HepG2 (cell line): ENCODE data around the gene TMOD2. TPM values are rescaled to one million over a fixed set of nuclear protein-coding genes. Genes with fewer than 3 reads are reported as not detected.

Source experiments
- ATAC-seq: fragments of 200-7000 bp; cut with Tn5 transposase; 3 replicates; pipeline ENCODE4 v1.9.1; 2020; ENCODE audit warnings: mild to moderate bottlenecking, moderate library complexity
- BruUV-seq: library from RNA; stranded (reverse); fragments of 400-500 nt; replicated peaks from 2 replicates; lab custom pipeline; 2021; lab: Mats Ljungman, UMichigan
- CTCF ChIA-PET: fragments of 300-600 bp; formaldehyde crosslinking; extraction: SDS; loops from one replicate; lab custom pipeline; 2021; ENCODE audit warnings: low total read pairs, inconsistent platforms, low intra/inter-chr PET ratio; lab: Yijun Ruan, JAX
- POLR2A ChIA-PET: fragments of 350-600 bp; sonication (Branson Sonifier 250); formaldehyde crosslinking; loops from one replicate; lab custom pipeline; 2020; ENCODE audit warnings: antibody characterized with exemption, inconsistent platforms; lab: Yijun Ruan, JAX
- DNase-seq: peaks from one replicate; pipeline ENCODE4 v3.0.0-alpha.2; 2015; ENCODE audit warnings: low spot score
- FAIRE-seq: peaks from 3 replicates; lab custom pipeline; 2011; peaks lifted over from hg19 to GRCh38; lab: Jason Lieb, UNC
- H2AFZ ChIP-seq: one replicate; pipeline ENCODE4 v1.6.1; 2011; ENCODE audit warnings: low read length, inconsistent platforms
- H3K27ac ChIP-seq: fragments of 300-600 bp; 3 replicates; pipeline ENCODE4 v1.8.0; 2011; ENCODE audit warnings: mixed run types, mild to moderate bottlenecking, mixed read lengths, low read length, inconsistent platforms; ENCODE audit not compliant: insufficient read depth; ENCODE audit errors: extremely low read length
- H3K27me3 ChIP-seq, 2 experiments: fragments of 200-600 bp in 1 of 2; 2 replicates in 1 of 2; 3 replicates in 1 of 2; pipeline versions ENCODE4 v1.6.0 to v1.8.0; 2011; ENCODE audit warnings: low read length in 2 of 2, mild to moderate bottlenecking in 2 of 2, moderate library complexity in 2 of 2, inconsistent platforms in 1 of 2; ENCODE audit not compliant: insufficient read depth in 2 of 2, control insufficient read depth in 1 of 2
- H3K36me3 ChIP-seq, 2 experiments: fragments of 200-600 bp in 1 of 2; replicated peaks in 1 of 2; 2 replicates in 1 of 2; 3 replicates in 1 of 2; pipeline versions ENCODE4 v1.5.1 to v1.8.0; 2011; ENCODE audit warnings: low read length in 2 of 2, inconsistent platforms in 1 of 2; ENCODE audit not compliant: insufficient read depth in 2 of 2, control insufficient read depth in 1 of 2
- H3K4me1 ChIP-seq: 2 replicates; pipeline ENCODE4 v1.5.1; 2012; ENCODE audit warnings: low read length, inconsistent platforms; ENCODE audit not compliant: insufficient read depth
- H3K4me2 ChIP-seq: 2 replicates; pipeline ENCODE4 v1.6.0; 2011; ENCODE audit warnings: low read depth, low read length, inconsistent platforms
- H3K4me3 ChIP-seq, 3 experiments: fragments of 200-600 bp in 1 of 3; sonication (generic), shearing (Covaris generic) in 1 of 3; replicated peaks in 1 of 3; 2 replicates each; pipeline ENCODE4 v1.5.1; 2011 to 2016; ENCODE audit warnings: low read length in 3 of 3, inconsistent platforms in 2 of 3, low read depth in 2 of 3, mild to moderate bottlenecking in 2 of 3, control low read depth in 1 of 3, mixed read lengths in 1 of 3; ENCODE audit not compliant: insufficient read depth in 1 of 3
- H3K79me2 ChIP-seq: one replicate; pipeline ENCODE4 v1.6.1; 2011; ENCODE audit warnings: low read length, inconsistent platforms; ENCODE audit not compliant: insufficient read depth
- H3K9ac ChIP-seq: 2 replicates; pipeline ENCODE4 v1.6.0; 2011; ENCODE audit warnings: mild to moderate bottlenecking, low read depth, low read length, inconsistent platforms; ENCODE audit not compliant: insufficient read depth
- H3K9me3 ChIP-seq: 2 replicates; pipeline ENCODE4 v1.5.1; 2012; ENCODE audit warnings: mild to moderate bottlenecking, low read length
- H4K20me1 ChIP-seq: 2 replicates; pipeline ENCODE4 v1.6.0; 2011; ENCODE audit warnings: inconsistent platforms, mild to moderate bottlenecking, low read length, moderate library complexity; ENCODE audit not compliant: insufficient read depth
- CBFB ChIP-seq: sonication (generic); formaldehyde crosslinking; IDR thresholded peaks from 2 replicates; pipeline ENCODE4 v1.4.0; 2020; ENCODE audit warnings: missing genetic modification reagents
- DNMT1 ChIP-seq: sonication (generic); formaldehyde crosslinking; IDR thresholded peaks from 2 replicates; pipeline ENCODE4 v1.5.1; 2020; ENCODE audit warnings: mild to moderate bottlenecking, missing genetic modification reagents
- HDAC6 ChIP-seq: fragments of 200-600 bp; sonication (generic); IDR thresholded peaks from 2 replicates; pipeline ENCODE4 v1.7.0; 2017; ENCODE audit warnings: mild to moderate bottlenecking, antibody characterized with exemption, low read length, low read depth
- HNRNPK ChIP-seq: fragments of 200-400 bp; formaldehyde crosslinking; IDR thresholded peaks from 2 replicates; pipeline ENCODE4 v1.6.1; 2018; ENCODE audit warnings: low read length, low read depth, moderate library complexity, mild to moderate bottlenecking; ENCODE audit not compliant: poor library complexity, severe bottlenecking
- MBD4 ChIP-seq: IDR thresholded peaks from 2 replicates; pipeline ENCODE4 v1.6.1; 2012; ENCODE audit warnings: low read length, inconsistent platforms, borderline replicate concordance
- NFE2L2 ChIP-seq: fragments of 150-350 bp; IDR thresholded peaks from 2 replicates; pipeline ENCODE4 v1.6.1; 2014; ENCODE audit warnings: low read length
- TMF1 ChIP-seq: sonication (generic); formaldehyde crosslinking; IDR thresholded peaks from 2 replicates; pipeline ENCODE4 v1.8.1; 2022; ENCODE audit warnings: low read depth, missing genetic modification reagents
- ZBTB3 ChIP-seq: sonication (generic); formaldehyde crosslinking; IDR thresholded peaks from 2 replicates; pipeline ENCODE4 v1.4.0; 2020; ENCODE audit warnings: low read depth, mild to moderate bottlenecking, moderate library complexity, missing genetic modification reagents, borderline replicate concordance
- ZC3H4 ChIP-seq: sonication (generic); formaldehyde crosslinking; IDR thresholded peaks from 2 replicates; pipeline ENCODE4 v1.4.0; 2020; ENCODE audit warnings: missing genetic modification reagents, borderline replicate concordance
- ZNF207 ChIP-seq: fragments of 450-650 bp; IDR thresholded peaks from 2 replicates; pipeline ENCODE4 v1.6.1; 2016; ENCODE audit warnings: antibody characterized with exemption, borderline replicate concordance
- ZNF672 ChIP-seq: sonication (generic); formaldehyde crosslinking; IDR thresholded peaks from 2 replicates; pipeline ENCODE4 v1.8.1; 2022; ENCODE audit warnings: missing genetic modification reagents
- WGBS: methylation state at CpG from one replicate; pipeline ENCODE4 v1.1.6; 2017; ENCODE audit warnings: low lambda C conversion rate; 5-methylcytosine and 5-hydroxymethylcytosine counted together
- in situ Hi-C: cut with HindIII; loops from 2 replicates; pipeline ENCODE4 v1.10.0; 2017; ENCODE audit warnings: low pct_unique_long_range_greater_than_20kb; ENCODE audit not compliant: extremely low pct_ligation_motif_present
- intact Hi-C: fragments of 100-400 bp; cut with micrococcal nuclease; formaldehyde crosslinking; loops from one replicate; pipeline ENCODE4 v1.10.0; 2022; ENCODE audit not compliant: unreplicated experiment
- polyA plus RNA-seq, 8 experiments: library from polyadenylated mRNA; depleted of rRNA in 3 of 8; stranded (reverse) in 7 of 8; unstranded in 1 of 8; fragments of >200 nt; fragmentation: Illumina TruSeq in 4 of 8; extraction: Trizol in 4 of 8; gene quantifications; 2 replicates each; pipeline versions ENCODE4 v1.2.1 to v1.2.3, GENCODE V29; 2011 to 2016; ENCODE audit warnings: low read depth in 4 of 8, missing spikeins in 1 of 8, mixed read lengths in 1 of 8; ENCODE audit not compliant: insufficient read depth in 1 of 8
- total RNA-seq, 5 experiments: library from RNA; depleted of rRNA; stranded (reverse); fragments of >200 nt; fragmentation: Illumina TruSeq; extraction: Trizol; gene quantifications; 2 replicates each; pipeline ENCODE4 v1.2.3, GENCODE V29; 2016; ENCODE audit warnings: low read depth in 1 of 5

Gene TMOD2
- total and polyA plus RNA-seq, 2 of the 13 experiments (the other 11 are each of a cell fraction or from before 2014, with no cell fraction given): 0.01 to 0.02 TPM

DNA sequence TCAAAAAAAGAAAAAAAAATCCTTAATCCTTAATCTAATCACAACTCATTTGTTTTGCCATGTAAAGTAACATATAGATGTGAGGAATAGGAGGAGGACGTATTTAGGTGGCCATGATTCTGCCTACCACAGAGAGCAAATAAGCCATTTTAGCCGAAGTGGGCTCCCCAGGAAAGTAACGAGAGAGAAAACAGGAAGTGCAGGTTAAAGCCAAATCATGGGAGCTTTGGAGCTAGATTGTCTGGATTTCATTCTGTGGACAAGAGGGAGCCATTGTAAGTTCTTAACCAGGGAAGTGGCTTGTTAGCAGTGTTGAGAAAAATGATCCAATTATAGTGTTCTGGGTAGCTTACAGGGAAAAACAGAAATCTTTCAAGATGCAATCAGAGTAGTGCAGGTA lies 9.4 kb downstream of the TMOD2 start:
- TF ChIP-seq TMF1 (no peak), ZBTB3 (CRISPR knock-in tag) (no peak), HNRNPK (no peak), ZNF672 (CRISPR knock-in tag) (no peak)
- Histone ChIP-seq H2AFZ (no peak overlapping the region), H4K20me1 (no peaks in the 10 kb centered on the region), H3K4me3 (no peak overlapping the region), H3K9me3 (no peaks in the 10 kb centered on the region), H3K27ac (no peak overlapping the region), H3K4me1 (no peaks in the 10 kb centered on the region), H3K4me2 (no peak overlapping the region), H3K9ac (no peak overlapping the region), H3K79me2 (no peaks in the 10 kb centered on the region), H3K36me3 (no peaks in the 10 kb centered on the region), H3K27me3 (peaks cover 0 to 12% of the 10 kb centered on the region in 2 experiments; a peak in 1 of 5 replicates)
- 37% methylated on average over 3 of the region's 3 CpGs for WGBS
- ATAC-seq (no peak), FAIRE-seq (no peak), DNase-seq (no peak)
- BruUV-seq: no TSS peak
- intact Hi-C loops (no loop called here), in situ Hi-C loops (no loop called here)
- CTCF ChIA-PET: no interaction called here
- POLR2A ChIA-PET: no interaction called here

DNA sequence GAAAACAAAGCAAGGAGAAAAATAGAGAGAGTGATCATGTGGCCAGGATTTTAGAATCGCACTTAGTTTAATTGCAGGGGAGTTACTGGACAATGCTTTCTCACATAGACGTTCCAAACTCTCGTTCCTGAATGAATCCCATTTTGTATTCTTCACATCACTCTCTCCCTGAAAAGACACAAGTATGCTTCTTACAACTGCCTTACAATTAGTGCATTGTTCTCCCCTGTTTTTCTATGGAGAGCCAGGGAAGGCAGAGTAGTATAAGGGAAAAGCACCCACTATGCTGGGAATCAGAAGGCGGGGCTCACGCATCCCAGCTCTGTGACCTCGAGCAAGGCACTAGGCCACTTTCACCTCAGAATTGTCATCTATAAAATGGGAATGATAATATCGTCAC lies 14.4 kb downstream of the TMOD2 start:
- Histone ChIP-seq H3K9me3 (no peaks in the 10 kb centered on the region), H4K20me1 (no peaks in the 10 kb centered on the region), H3K4me1 (no peaks in the 10 kb centered on the region), H3K27ac (no peak overlapping the region), H3K9ac (no peak overlapping the region), H2AFZ (no peak overlapping the region), H3K27me3 (peaks cover 0 to 16% of the 10 kb centered on the region in 2 experiments; a peak in 3 of 5 replicates), H3K4me3 (no peak overlapping the region), H3K36me3 (no peaks in the 10 kb centered on the region), H3K79me2 (no peaks in the 10 kb centered on the region), H3K4me2 (no peak overlapping the region)
- POLR2A ChIA-PET: no interaction called here
- CTCF ChIA-PET: no interaction called here
- 27% methylated on average over 7 of the region's 7 CpGs for WGBS
- ATAC-seq (no peak), FAIRE-seq (no peak), DNase-seq (no peak)
- in situ Hi-C loops: no loop called here
- intact Hi-C loops: no loop called here
- TF ChIP-seq CBFB (CRISPR knock-in tag): no peak
- TF ChIP-seq MBD4: no peak
- no peak for TF ChIP-seq NFE2L2
- no peak for TF ChIP-seq HDAC6
- TF ChIP-seq DNMT1 (CRISPR knock-in tag): no peak
- TF ChIP-seq ZC3H4 (CRISPR knock-in tag): no peak
- no peak for TF ChIP-seq ZNF207
- BruUV-seq: no TSS peak
